Spleen (tissue), 11 donors: ENCODE data around the gene PPL. TPM values are rescaled to one million over a fixed set of nuclear protein-coding genes. Genes with fewer than 3 reads are reported as not detected.
A peak's percentile ranks its signal among the peaks of the same experiment; 100 is the strongest.

Experiments used
- DNase-seq: peaks from one replicate; pipeline ENCODE4 v3.0.0-alpha.2; 2020
- H3K27ac ChIP-seq, 8 donors: fragments of 200-600 bp; sonication (generic) in 7 of 8; 1 replicate in 4 of 8; 2 replicates in 4 of 8; pipeline versions ENCODE4 v1.5.0 to v1.8.0; 2016 to 2021; ENCODE audit warnings: inconsistent platforms in 4 of 8, mild to moderate bottlenecking in 4 of 8, moderate library complexity in 1 of 8
- H3K27me3 ChIP-seq, 7 donors: fragments of 200-600 bp; sonication (generic) in 6 of 7; replicated peaks in 1 of 7; 1 replicate in 4 of 7; 2 replicates in 3 of 7; pipeline versions ENCODE4 v1.5.0 to v1.8.0; 2016 to 2021; ENCODE audit warnings: inconsistent platforms in 3 of 7, mild to moderate bottlenecking in 1 of 7
- H3K36me3 ChIP-seq, 6 donors: fragments of 200-600 bp; sonication (generic) in 5 of 6; 1 replicate in 4 of 6; 2 replicates in 2 of 6; pipeline versions ENCODE4 v1.5.0 to v1.8.0; 2016 to 2021; ENCODE audit warnings: inconsistent platforms in 2 of 6
- H3K4me1 ChIP-seq, 6 donors: fragments of 200-600 bp; sonication (generic) in 5 of 6; 1 replicate in 3 of 6; 2 replicates in 3 of 6; pipeline versions ENCODE4 v1.5.0 to v1.8.0; 2016 to 2021; ENCODE audit warnings: inconsistent platforms in 3 of 6
- H3K4me3 ChIP-seq, 8 donors: fragments of 200-600 bp; sonication (generic) in 7 of 8; 1 replicate in 4 of 8; 2 replicates in 4 of 8; pipeline versions ENCODE4 v1.5.0 to v1.8.0; 2016 to 2021; ENCODE audit warnings: inconsistent platforms in 4 of 8, mild to moderate bottlenecking in 4 of 8, moderate library complexity in 2 of 8
- H3K9me3 ChIP-seq, 8 donors: fragments of 200-600 bp; sonication (generic) in 7 of 8; 1 replicate in 4 of 8; 2 replicates in 4 of 8; pipeline versions ENCODE4 v1.5.0 to v1.8.0; 2016 to 2021; ENCODE audit warnings: inconsistent platforms in 4 of 8
- CTCF ChIP-seq, 11 experiments: fragments of 200-600 bp in 7 of 11; fragments of 450-650 bp in 4 of 11; sonication (generic) in 4 of 11; IDR thresholded peaks in 8 of 11; conservative IDR thresholded peaks in 3 of 11; 1 replicate in 7 of 11; 2 replicates in 4 of 11; pipeline versions ENCODE4 v1.4.0 to v1.8.0; 2016 to 2021; ENCODE audit warnings: antibody characterized with exemption in 11 of 11, inconsistent platforms in 4 of 11, mild to moderate bottlenecking in 1 of 11
- POLR2A ChIP-seq, 3 donors: fragments of 450-650 bp; IDR thresholded peaks; one replicate each; pipeline ENCODE4 v1.5.1; 2017; ENCODE audit warnings: antibody characterized with exemption in 3 of 3, mild to moderate bottlenecking in 1 of 3
- POLR2AphosphoS5 ChIP-seq, 3 donors: sonication (generic); formaldehyde crosslinking; IDR thresholded peaks; one replicate each; pipeline ENCODE4 v1.5.1; 2017; ENCODE audit warnings: antibody characterized with exemption in 3 of 3
- WGBS, 5 donors: extraction: QIAGEN DNeasy Blood & Tissue Kit in 3 of 5; methylation state at CpG; one replicate each; pipeline versions ENCODE4 v1.1.5 to v1.1.7; 2013 to 2018; 5-methylcytosine and 5-hydroxymethylcytosine counted together
- intact Hi-C: fragments of 100-400 bp; cut with DNase I; formaldehyde crosslinking; loops from one replicate; pipeline ENCODE4 v1.15.0; 2023; ENCODE audit warnings: low total_unique reads
- polyA plus RNA-seq, 3 donors: library from polyadenylated mRNA; stranded (reverse); fragments of 200-250 nt; gene quantifications; one replicate each; pipeline ENCODE4 v1.2.1, GENCODE V29; 2013
- total RNA-seq, 7 donors: library from RNA; depleted of rRNA in 3 of 7; stranded (reverse); fragments of >200 nt in 3 of 7; fragmentation: NEBNext Ultra II Directional in 4 of 7; extraction: Animal tissue kit (Norgen Biotek cat#: 25700) in 4 of 7; gene quantifications; one replicate each; pipeline versions ENCODE4 v1.1.0 to v1.2.1, GENCODE V29; 2016 to 2021
- donor health status: healthy with polysubstance abuse.
- donor health status: DM: no; HTN: no; CAD: no; lungs with moderate emphysema.
- donor health status: DM: no; HTN: no; CAD: no.
- donor health status: Bipolar disorder and iron deficiency.
- donor health status: healthy.
- donor health status: DM: no; HTN: no; CAD: no.
- donor health status: DM: yes; HTN: yes; CAD: no.

PPL gene
- total and polyA plus RNA-seq, 10 donors: 0.11 to 0.77 (median 0.20) TPM; not detected in 3

DNA sequence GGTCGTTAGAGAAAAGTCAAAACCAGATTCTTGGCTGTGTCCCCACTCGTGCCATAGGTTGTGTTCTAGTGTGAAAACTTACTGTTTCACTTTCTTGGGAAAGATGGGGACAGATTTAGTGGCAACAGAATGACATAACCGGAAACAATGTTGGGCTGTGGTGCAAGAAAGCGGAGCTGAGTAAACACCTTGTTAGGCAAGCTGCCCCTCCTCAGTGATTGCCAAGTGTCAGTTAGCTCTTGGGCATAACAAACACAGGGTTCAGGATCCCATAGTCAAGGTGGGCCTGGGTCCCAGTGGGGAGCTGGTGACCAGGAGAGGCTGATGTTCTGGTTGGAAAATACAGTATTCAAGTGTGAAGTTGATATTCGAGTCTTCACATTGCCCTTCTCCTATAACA lies 74.3 kb downstream of the PPL start:
- Histone ChIP-seq H3K4me3 (peak overlapping the region in 1 of 8 donors; percentile 41), H3K9me3 (no peaks in the 10 kb centered on the region), H3K27me3 (no peaks in the 10 kb centered on the region), H3K27ac (peak overlapping the region in 7 of 8 donors; percentile 49 to 90 (median 76)), H3K4me1 (peaks cover 0 to 90% (median 44%) of the 10 kb centered on the region in 6 donors), H3K36me3 (peaks cover 0 to 99% (median 59%) of the 10 kb centered on the region in 6 donors)
- no peak for DNase-seq
- 49 to 85% (median 68%) methylated on average over 5 of the region's 5 CpGs for WGBS, 5 donors
- intact Hi-C loops: no loop called here
- TF ChIP-seq POLR2AphosphoS5 (IDR thresholded peaks at IDR 0.05) (peak in 1 of 3 donors; percentile 73), CTCF (IDR thresholded peaks at IDR 0.05 in 8 of 11, conservative IDR thresholded peaks at IDR 0.05 in 3 of 11) (no peak), POLR2A (IDR thresholded peaks at IDR 0.05) (no peak)

DNA sequence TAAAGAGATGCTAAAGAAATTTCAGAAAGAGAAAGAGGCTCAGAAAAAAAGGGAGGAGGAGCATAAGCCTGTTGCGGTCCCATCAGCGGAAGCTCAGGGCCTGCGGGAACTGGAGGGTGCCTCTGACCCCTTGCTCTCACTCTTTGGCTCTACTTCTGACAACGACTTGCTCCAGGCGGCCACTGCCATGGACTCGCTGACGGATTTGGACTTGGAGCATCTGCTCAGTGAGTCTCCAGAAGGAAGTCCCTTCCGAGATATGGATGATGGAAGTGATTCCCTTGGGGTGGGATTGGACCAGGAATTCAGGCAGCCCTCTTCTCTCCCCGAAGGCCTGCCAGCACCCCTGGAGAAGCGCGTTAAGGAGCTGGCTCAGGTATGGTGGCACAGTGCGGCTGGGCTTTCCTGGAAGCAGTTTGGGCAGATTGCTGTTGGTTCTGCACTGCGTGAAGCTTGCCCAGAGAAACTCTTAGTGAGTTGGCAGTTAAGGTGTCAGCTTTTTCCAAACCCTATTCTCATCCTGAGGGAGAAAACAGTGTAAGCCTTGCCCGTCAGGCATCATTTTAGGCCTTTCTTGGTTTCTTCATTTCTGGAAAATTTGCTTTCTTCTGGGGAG lies 76.1 kb downstream of the PPL start:
- Histone ChIP-seq H3K4me1 (peaks cover 0 to 87% (median 46%) of the 10 kb centered on the region in 6 donors), H3K4me3 (no peak overlapping the region), H3K27me3 (no peaks in the 10 kb centered on the region), H3K36me3 (peaks cover 0 to 100% (median 70%) of the 10 kb centered on the region in 6 donors), H3K27ac (peak overlapping the region; percentile 45 to 90 (median 76)), H3K9me3 (no peaks in the 10 kb centered on the region)
- TF ChIP-seq POLR2A (IDR thresholded peaks at IDR 0.05): no peak
- TF ChIP-seq CTCF (IDR thresholded peaks at IDR 0.05 in 8 of 11, conservative IDR thresholded peaks at IDR 0.05 in 3 of 11): no peak
- no peak for DNase-seq
- 88 to 91% (median 90%) methylated on average over 14 of the region's 14 CpGs for WGBS, 5 donors
- intact Hi-C loops: no loop called here

GRCh38 chr16:4859900-4860255 lies 77.1 kb downstream of the PPL start:
- Histone ChIP-seq H3K36me3 (peaks cover 0 to 100% (median 79%) of the 10 kb centered on the region in 6 donors), H3K4me3 (no peak overlapping the region), H3K27ac (peak overlapping the region; percentile 45 to 90 (median 76)), H3K9me3 (no peaks in the 10 kb centered on the region), H3K27me3 (no peaks in the 10 kb centered on the region), H3K4me1 (peaks cover 0 to 89% (median 47%) of the 10 kb centered on the region in 6 donors)
- 67 to 85% (median 81%) methylated on average over 10 of the region's 10 CpGs for WGBS, 5 donors
- DNase-seq: no peak
- intact Hi-C loops: no loop called here
- TF ChIP-seq POLR2AphosphoS5 (IDR thresholded peaks at IDR 0.05) (peak; percentile 47 to 74 (median 57)), POLR2A (IDR thresholded peaks at IDR 0.05) (no peak)

DNA sequence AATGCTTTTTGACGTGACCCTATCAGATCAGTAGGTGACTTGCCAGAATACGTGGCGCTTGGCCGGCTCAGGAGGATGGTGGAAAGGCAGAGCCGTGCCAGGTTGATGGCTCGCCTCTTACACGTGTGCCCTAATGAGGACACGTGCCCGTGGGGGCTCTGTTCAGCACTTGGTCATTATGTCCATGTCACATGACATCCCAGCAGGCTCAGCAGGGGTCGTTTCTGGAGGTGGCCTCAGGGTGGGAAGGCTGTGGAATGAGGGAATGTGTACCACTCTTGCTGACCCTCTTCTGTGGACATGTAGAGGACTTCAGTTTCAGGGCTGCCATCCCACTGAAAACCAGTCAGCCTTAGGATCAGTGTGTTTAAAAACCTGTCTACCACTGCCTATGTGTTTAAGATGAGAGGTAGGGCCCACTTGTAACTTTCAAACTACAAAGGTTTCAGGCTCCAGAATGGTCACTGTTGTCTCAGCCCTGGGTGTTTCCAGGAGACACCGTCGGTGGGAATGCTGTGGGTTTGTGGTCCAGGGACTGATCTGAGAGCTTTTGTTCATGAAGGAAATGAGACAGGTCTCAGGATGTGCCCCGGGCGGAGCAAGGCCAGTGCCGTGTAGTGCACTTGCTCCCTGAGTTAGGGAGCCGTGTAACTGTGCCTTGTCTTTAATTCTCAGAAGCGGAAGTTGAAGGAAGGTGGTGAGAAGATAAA lies 77.6 kb downstream of the PPL start:
- Histone ChIP-seq H3K27me3 (no peaks in the 10 kb centered on the region), H3K27ac (peak overlapping the region; percentile 45 to 90 (median 76)), H3K36me3 (peaks cover 0 to 100% (median 82%) of the 10 kb centered on the region in 6 donors), H3K4me1 (peaks cover 0 to 89% (median 47%) of the 10 kb centered on the region in 6 donors), H3K4me3 (no peak overlapping the region), H3K9me3 (no peaks in the 10 kb centered on the region)
- no peak for DNase-seq
- WGBS, 5 donors: 73 to 85% (median 79%) methylated on average over 17 of the region's 17 CpGs
- TF ChIP-seq POLR2AphosphoS5 (IDR thresholded peaks at IDR 0.05) (peak; percentile 30 to 50 (median 43)), POLR2A (IDR thresholded peaks at IDR 0.05) (no peak)
- intact Hi-C loops: no loop called here

- Histone ChIP-seq H3K4me3 (no peak overlapping the region), H3K27me3 (no peaks in the 10 kb centered on the region), H3K9me3 (no peaks in the 10 kb centered on the region), H3K36me3 (peaks cover 0 to 83% (median 73%) of the 10 kb centered on the region in 6 donors), H3K27ac (peak overlapping the region in 3 of 8 donors; percentile 94 to 99 (median 98)), H3K4me1 (peaks cover 15 to 89% (median 51%) of the 10 kb centered on the region in 6 donors)
- TF ChIP-seq POLR2AphosphoS5 (IDR thresholded peaks at IDR 0.05) (no peak), CTCF (IDR thresholded peaks at IDR 0.05 in 8 of 11, conservative IDR thresholded peaks at IDR 0.05 in 3 of 11) (no peak), POLR2A (IDR thresholded peaks at IDR 0.05) (no peak)
- intact Hi-C loops: no loop called here
- DNase-seq: no peak
- 92 to 100% (median 98%) methylated on average over 2 of the region's 2 CpGs for WGBS, 5 donors
Measured at GRCh38 chr16:4855804-4856203, 81.1 kb downstream of the PPL start.
